MCF 10A (cell line): Measurements from ENCODE around the gene ATXN7L1. TPM values are rescaled to one million over a fixed set of nuclear protein-coding genes. Genes with fewer than 3 reads are reported as not detected.
"Not testable (repeated sequence)": the region's sequence is repeated elsewhere in the genome, so short reads cannot be mapped to it uniquely, and the experiment has no call there.

ENCODE experiments used
- BruUV-seq: library from RNA; stranded (reverse); fragments of 400-500 nt; replicated peaks from 2 replicates; lab custom pipeline; 2021; lab: Mats Ljungman, UMichigan
- CTCF ChIA-PET: fragments of 300-600 bp; sonication (Branson Sonifier 250); formaldehyde crosslinking; extraction: SDS; loops from one replicate; lab custom pipeline; 2021; ENCODE audit warnings: antibody characterized with exemption, inconsistent platforms; lab: Yijun Ruan, JAX
- POLR2A ChIA-PET: fragments of 300-600, 350-650 bp; sonication (Branson Sonifier 250); formaldehyde crosslinking; extraction: SDS; loops from one replicate; lab custom pipeline; 2020; ENCODE audit warnings: antibody characterized with exemption, inconsistent platforms; lab: Yijun Ruan, JAX
- DNase-seq: peaks from one replicate; pipeline ENCODE4 v3.0.0-alpha.2; 2018; ENCODE audit not compliant: unreplicated experiment
- H3K27ac Mint-ChIP-seq: one replicate; pipeline ENCODE4 v1.8.0; 2022; ENCODE audit warnings: mild to moderate bottlenecking, low read depth, mixed read lengths; ENCODE audit not compliant: unreplicated experiment
- H3K27me3 Mint-ChIP-seq: one replicate; pipeline ENCODE4 v1.8.0; 2022; ENCODE audit warnings: mixed read lengths; ENCODE audit not compliant: insufficient read depth, unreplicated experiment
- H3K36me3 Mint-ChIP-seq: one replicate; pipeline ENCODE4 v1.8.0; 2022; ENCODE audit warnings: mild to moderate bottlenecking, moderate library complexity, mixed read lengths; ENCODE audit not compliant: insufficient read depth, unreplicated experiment
- H3K4me1 Mint-ChIP-seq: one replicate; pipeline ENCODE4 v1.8.0; 2022; ENCODE audit warnings: mixed read lengths; ENCODE audit not compliant: insufficient read depth, unreplicated experiment
- H3K4me3 Mint-ChIP-seq: one replicate; pipeline ENCODE4 v1.8.0; 2022; ENCODE audit warnings: mild to moderate bottlenecking, moderate library complexity, mixed read lengths; ENCODE audit not compliant: unreplicated experiment
- H3K9me3 Mint-ChIP-seq: one replicate; pipeline ENCODE4 v1.8.0; 2022; ENCODE audit warnings: mixed read lengths; ENCODE audit not compliant: unreplicated experiment
- intact Hi-C: fragments of 100-400 bp; cut with micrococcal nuclease; formaldehyde crosslinking; loops from 2 replicates; pipeline ENCODE4 v1.14.1; 2022
- total RNA-seq: library from RNA; stranded (reverse); gene quantifications from 2 replicates; pipeline ENCODE4 v1.2.3, GENCODE V29; 2022
- TF ChIP-seq, protein P1 (sequence below): fragments of 200-600 bp; IDR thresholded peaks from one replicate; pipeline ENCODE4 v1.8.0; 2022; ENCODE audit warnings: antibody characterized with exemption, mild to moderate bottlenecking; ENCODE audit not compliant: unreplicated experiment

ATXN7L1 gene
- total RNA-seq, 1 experiment from 2014 or later: 10.0 TPM

DNA sequence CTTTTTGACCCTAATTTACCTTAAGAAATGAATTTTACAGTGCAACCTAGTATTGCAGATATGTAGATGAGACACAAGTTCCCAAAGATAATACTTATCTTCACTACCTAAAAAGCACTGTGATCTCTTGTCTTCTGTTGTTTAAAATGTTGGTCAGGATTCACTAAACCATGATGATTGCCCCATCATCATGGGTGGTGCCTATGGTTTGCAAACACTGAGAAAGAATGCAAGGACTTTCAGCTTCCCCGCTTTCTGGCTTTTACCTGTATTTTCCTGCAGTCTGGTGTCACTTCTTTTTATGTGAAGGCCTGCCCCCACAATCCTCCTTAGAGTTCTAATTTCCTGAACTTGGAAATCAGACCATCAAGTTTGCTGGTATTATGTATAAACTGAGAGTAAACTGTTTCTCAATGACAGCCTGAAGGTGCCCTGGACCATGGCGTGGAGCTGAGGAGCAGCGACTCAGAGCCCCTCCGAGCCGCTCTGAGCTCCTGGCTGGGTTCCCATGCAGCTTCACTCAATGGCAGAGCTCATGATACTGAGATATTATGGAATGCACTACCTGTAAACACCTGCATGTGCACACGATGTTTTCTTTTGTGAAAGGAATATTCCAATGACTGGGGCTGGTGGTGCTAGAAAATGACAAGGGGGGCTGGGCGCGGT lies 176.7 kb downstream of the ATXN7L1 start:
- peaks cover 10% of the 10 kb centered on the region for H3K4me1 Mint-ChIP-seq

GRCh38 chr7:105698531-105698930 lies 177.9 kb downstream of the ATXN7L1 start:
- ChIA-PET POLR2A (interaction anchor here (0.6 to 0.8 kb wide), 2 partner anchors 354 to 1236 kb away, joined by 3 to 4 read pairs; no protein-coding TSS in a partner anchor), CTCF (no interaction called here)
- Mint-ChIP-seq H3K27me3 (no peaks in the 10 kb centered on the region), H3K27ac (no peak overlapping the region), H3K36me3 (peaks cover 6% of the 10 kb centered on the region), H3K9me3 (peaks cover 6% of the 10 kb centered on the region), H3K4me1 (peaks cover 10% of the 10 kb centered on the region), H3K4me3 (no peak overlapping the region)
- intact Hi-C loops: no loop called here
- TF ChIP-seq, protein P1, sequence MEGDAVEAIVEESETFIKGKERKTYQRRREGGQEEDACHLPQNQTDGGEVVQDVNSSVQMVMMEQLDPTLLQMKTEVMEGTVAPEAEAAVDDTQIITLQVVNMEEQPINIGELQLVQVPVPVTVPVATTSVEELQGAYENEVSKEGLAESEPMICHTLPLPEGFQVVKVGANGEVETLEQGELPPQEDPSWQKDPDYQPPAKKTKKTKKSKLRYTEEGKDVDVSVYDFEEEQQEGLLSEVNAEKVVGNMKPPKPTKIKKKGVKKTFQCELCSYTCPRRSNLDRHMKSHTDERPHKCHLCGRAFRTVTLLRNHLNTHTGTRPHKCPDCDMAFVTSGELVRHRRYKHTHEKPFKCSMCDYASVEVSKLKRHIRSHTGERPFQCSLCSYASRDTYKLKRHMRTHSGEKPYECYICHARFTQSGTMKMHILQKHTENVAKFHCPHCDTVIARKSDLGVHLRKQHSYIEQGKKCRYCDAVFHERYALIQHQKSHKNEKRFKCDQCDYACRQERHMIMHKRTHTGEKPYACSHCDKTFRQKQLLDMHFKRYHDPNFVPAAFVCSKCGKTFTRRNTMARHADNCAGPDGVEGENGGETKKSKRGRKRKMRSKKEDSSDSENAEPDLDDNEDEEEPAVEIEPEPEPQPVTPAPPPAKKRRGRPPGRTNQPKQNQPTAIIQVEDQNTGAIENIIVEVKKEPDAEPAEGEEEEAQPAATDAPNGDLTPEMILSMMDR: no peak
- no TSS peak for BruUV-seq
- DNase-seq: no peak

More for the DNA sequence above, 176.7 kb downstream of the ATXN7L1 start:
- H3K27me3 Mint-ChIP-seq: no peaks in the 10 kb centered on the region
- no peak overlapping the region for H3K4me3 Mint-ChIP-seq
- ChIA-PET POLR2A (interaction anchor here (0.5 to 1.0 kb wide), 2 partner anchors 35 to 45 kb away, joined by 4 to 5 read pairs; no protein-coding TSS in a partner anchor), CTCF (interaction anchor here (0.6 to 0.7 kb wide), 3 partner anchors 48 to 658 kb away, joined by 3 read pairs; no protein-coding TSS in a partner anchor)
- H3K9me3 Mint-ChIP-seq: peaks cover 6% of the 10 kb centered on the region
- BruUV-seq: no TSS peak
- H3K27ac Mint-ChIP-seq: no peak overlapping the region
- peaks cover 6% of the 10 kb centered on the region for H3K36me3 Mint-ChIP-seq
- no peak for DNase-seq
- TF ChIP-seq, protein P1: no peak
- intact Hi-C loops: no loop called here

DNA sequence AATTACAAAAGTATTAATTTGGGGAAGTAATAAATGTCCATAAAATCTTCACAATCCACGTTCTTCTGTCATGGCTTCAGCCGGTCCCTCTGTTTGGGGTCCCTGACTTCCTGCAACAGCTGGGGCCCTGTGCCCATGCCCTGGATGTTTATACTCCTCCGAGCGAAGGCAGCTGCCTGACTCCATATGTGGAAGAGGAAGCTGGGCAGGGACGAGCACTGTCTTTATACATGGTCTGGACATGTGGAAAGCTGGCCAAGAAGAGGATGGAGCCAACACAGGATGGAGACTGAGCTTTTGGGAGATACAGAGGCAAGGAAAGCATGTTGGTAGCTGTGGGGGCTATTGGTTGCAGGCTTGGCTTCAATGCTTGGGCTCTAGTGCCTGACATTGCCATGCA lies 178.6 kb downstream of the ATXN7L1 start:
- TF ChIP-seq, protein P1: no peak
- CTCF ChIA-PET: no interaction called here
- H3K36me3 Mint-ChIP-seq: peaks cover 6% of the 10 kb centered on the region
- peaks cover 6% of the 10 kb centered on the region for H3K9me3 Mint-ChIP-seq
- no peak overlapping the region for H3K4me3 Mint-ChIP-seq
- POLR2A ChIA-PET: interaction anchor here (0.6 kb wide), 1 partner anchor 1237 kb away, joined by 3 read pairs; no protein-coding TSS in a partner anchor
- peaks cover 11% of the 10 kb centered on the region for H3K4me1 Mint-ChIP-seq
- intact Hi-C loops: no loop called here
- no peak for DNase-seq
- no peak overlapping the region for H3K27ac Mint-ChIP-seq
- BruUV-seq: no TSS peak
- H3K27me3 Mint-ChIP-seq: no peaks in the 10 kb centered on the region

DNA sequence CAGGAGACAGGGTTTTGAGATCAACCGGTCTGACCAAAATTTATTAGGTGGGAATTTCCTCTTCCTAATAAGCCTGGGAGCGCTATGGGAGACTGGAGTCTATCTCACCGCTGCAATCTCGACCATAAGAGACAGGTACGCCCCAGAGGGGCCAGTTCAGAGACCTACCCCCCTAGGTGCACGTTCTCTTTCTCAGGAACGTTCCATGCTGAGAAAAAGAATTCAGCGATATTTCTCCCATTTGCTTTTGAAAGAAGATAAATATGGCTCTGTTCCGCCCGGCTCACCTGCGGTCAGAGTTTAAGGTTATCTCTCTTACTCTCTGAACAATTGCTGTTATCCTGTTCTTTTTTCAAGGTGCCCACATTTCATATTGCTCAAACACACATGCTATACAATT lies 179.2 kb downstream of the ATXN7L1 start:
- CTCF ChIA-PET, intact Hi-C loops, H3K36me3 Mint-ChIP-seq, H3K27me3 Mint-ChIP-seq, H3K9me3 Mint-ChIP-seq, H3K4me3 Mint-ChIP-seq, POLR2A ChIA-PET, DNase-seq, H3K27ac Mint-ChIP-seq, BruUV-seq: not testable (repeated sequence)
- H3K4me1 Mint-ChIP-seq: peaks cover 17% of the 10 kb centered on the region
